Esophagus muscularis mucosa (tissue), 4 donors: ENCODE data around the gene CCR3. TPM values are rescaled to one million over a fixed set of nuclear protein-coding genes. Genes with fewer than 3 reads are reported as not detected.

Source experiments
- DNase-seq: peaks from one replicate; pipeline ENCODE4 v3.0.0-alpha.2; 2017; ENCODE audit errors: extremely low spot score
- H3K27ac ChIP-seq, 4 donors: fragments of 200-600 bp; sonication (generic); replicated peaks in 1 of 4; 1 replicate in 3 of 4; 2 replicates in 1 of 4; pipeline ENCODE4 v1.5.1; 2016 to 2019; ENCODE audit warnings: mild to moderate bottlenecking in 1 of 4
- H3K27me3 ChIP-seq, 4 donors: fragments of 200-600 bp; sonication (generic); one replicate each; pipeline versions ENCODE4 v1.5.1 to v1.6.0; 2016 to 2019
- H3K36me3 ChIP-seq, 4 donors: fragments of 200-600 bp; sonication (generic); one replicate each; pipeline ENCODE4 v1.5.1; 2016 to 2019
- H3K4me1 ChIP-seq, 4 donors: fragments of 200-600 bp; sonication (generic); one replicate each; pipeline ENCODE4 v1.5.1; 2016 to 2019
- H3K4me3 ChIP-seq, 4 donors: fragments of 200-600 bp; sonication (generic); 1 replicate in 2 of 4; 2 replicates in 2 of 4; pipeline ENCODE4 v1.5.1; 2016 to 2019; ENCODE audit warnings: mild to moderate bottlenecking in 4 of 4, moderate library complexity in 1 of 4
- H3K9me3 ChIP-seq, 4 donors: fragments of 200-600 bp; sonication (generic); 1 replicate in 3 of 4; 2 replicates in 1 of 4; pipeline ENCODE4 v1.5.1; 2016 to 2019
- EP300 ChIP-seq: sonication (generic); formaldehyde crosslinking; IDR thresholded peaks from one replicate; pipeline ENCODE4 v1.6.1; 2017; ENCODE audit warnings: antibody characterized with exemption
- POLR2A ChIP-seq: fragments of 450-650 bp; IDR thresholded peaks from one replicate; pipeline ENCODE4 v1.6.1; 2017; ENCODE audit warnings: antibody characterized with exemption, moderate library complexity, mild to moderate bottlenecking, low read depth
- POLR2AphosphoS5 ChIP-seq, 2 donors: sonication (generic); formaldehyde crosslinking; IDR thresholded peaks; one replicate each; pipeline ENCODE4 v1.6.1; 2017; ENCODE audit warnings: antibody characterized with exemption in 2 of 2
- WGBS: methylation state at CpG from one replicate; pipeline ENCODE4 v1.1.5; 2018; 5-methylcytosine and 5-hydroxymethylcytosine counted together
- intact Hi-C: fragments of 100-400 bp; cut with DNase I; formaldehyde crosslinking; loops from one replicate; pipeline ENCODE4 v1.15.1; 2023
- total RNA-seq, 4 donors: library from RNA; depleted of rRNA; stranded (reverse); fragments of >200 nt; gene quantifications; one replicate each; pipeline versions ENCODE4 v1.1.0 to v1.2.1, GENCODE V29; 2016
- TF ChIP-seq, protein P1 (sequence below), 3 experiments: fragments of 200-600 bp in 2 of 3; fragments of 450-650 bp in 1 of 3; sonication (generic) in 2 of 3; IDR thresholded peaks; one replicate each; pipeline ENCODE4 v1.5.1; 2017 to 2019; ENCODE audit warnings: antibody characterized with exemption in 3 of 3, mild to moderate bottlenecking in 2 of 3, moderate library complexity in 1 of 3

CCR3 gene
- total RNA-seq, 4 donors from 2014 or later, result not detected

DNA sequence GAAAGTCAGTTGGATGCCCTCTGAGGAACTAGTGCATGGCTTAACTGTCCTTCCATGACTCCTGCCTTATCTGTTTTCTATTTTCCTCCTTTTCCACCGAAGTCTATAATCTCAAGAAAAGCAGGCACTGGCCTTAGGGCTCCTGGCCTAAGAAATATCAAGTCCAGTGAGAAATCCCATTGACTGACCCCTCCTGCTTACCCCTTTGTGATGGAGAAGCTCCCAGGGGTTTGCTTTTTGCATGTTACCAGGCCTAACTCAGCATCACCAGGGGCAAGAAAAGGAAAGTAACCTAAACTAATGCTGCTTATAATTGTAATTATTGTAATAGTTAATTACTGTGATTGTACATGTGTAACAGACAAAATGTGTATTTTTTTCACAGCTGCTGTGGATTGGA lies 21.7 kb downstream of the CCR3 start:
- TF ChIP-seq POLR2AphosphoS5 (IDR thresholded peaks at IDR 0.05) (no peak), POLR2A (no peak), EP300 (no peak)
- TF ChIP-seq, protein P1, sequence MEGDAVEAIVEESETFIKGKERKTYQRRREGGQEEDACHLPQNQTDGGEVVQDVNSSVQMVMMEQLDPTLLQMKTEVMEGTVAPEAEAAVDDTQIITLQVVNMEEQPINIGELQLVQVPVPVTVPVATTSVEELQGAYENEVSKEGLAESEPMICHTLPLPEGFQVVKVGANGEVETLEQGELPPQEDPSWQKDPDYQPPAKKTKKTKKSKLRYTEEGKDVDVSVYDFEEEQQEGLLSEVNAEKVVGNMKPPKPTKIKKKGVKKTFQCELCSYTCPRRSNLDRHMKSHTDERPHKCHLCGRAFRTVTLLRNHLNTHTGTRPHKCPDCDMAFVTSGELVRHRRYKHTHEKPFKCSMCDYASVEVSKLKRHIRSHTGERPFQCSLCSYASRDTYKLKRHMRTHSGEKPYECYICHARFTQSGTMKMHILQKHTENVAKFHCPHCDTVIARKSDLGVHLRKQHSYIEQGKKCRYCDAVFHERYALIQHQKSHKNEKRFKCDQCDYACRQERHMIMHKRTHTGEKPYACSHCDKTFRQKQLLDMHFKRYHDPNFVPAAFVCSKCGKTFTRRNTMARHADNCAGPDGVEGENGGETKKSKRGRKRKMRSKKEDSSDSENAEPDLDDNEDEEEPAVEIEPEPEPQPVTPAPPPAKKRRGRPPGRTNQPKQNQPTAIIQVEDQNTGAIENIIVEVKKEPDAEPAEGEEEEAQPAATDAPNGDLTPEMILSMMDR (IDR thresholded peaks at IDR 0.05), result no peak
- no peaks in the 10 kb centered on the region for H3K36me3 ChIP-seq

DNA sequence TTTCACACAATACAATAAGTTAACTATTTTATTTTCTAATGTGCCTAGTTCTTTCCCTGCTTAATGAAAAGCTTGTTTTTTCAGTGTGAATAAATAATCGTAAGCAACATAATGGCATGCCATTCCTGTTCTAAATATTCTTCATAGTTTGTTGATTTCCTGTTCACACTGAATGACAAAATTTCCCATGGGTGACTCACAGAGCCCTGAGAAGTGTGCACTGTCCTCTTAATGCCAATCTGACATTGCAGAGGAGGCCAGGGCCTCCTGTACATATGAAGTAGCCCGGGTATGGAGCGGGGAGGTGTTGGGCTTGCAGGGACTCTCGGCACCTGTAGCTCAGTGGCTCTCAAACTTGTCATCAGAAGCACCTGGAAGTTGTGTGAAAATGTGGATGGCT lies 24.3 kb downstream of the CCR3 start:
- Histone ChIP-seq H3K9me3 (no peaks in the 10 kb centered on the region), H3K27me3 (no peaks in the 10 kb centered on the region), H3K36me3 (no peaks in the 10 kb centered on the region), H3K27ac (no peak overlapping the region), H3K4me1 (peaks cover 0 to 4% (median 3%) of the 10 kb centered on the region in 4 donors), H3K4me3 (no peak overlapping the region)
- 86% methylated on average over 4 of the region's 4 CpGs for WGBS
- peak; percentile 77 for DNase-seq
- intact Hi-C loops, result no loop called here
- no peak for TF ChIP-seq EP300
- TF ChIP-seq, protein P1 (IDR thresholded peaks at IDR 0.05), result no peak
- TF ChIP-seq POLR2AphosphoS5 (IDR thresholded peaks at IDR 0.05), result no peak
- no peak for TF ChIP-seq POLR2A

More for the DNA sequence above, 21.7 kb downstream of the CCR3 start:
- intact Hi-C loops, result no loop called here
- Histone ChIP-seq H3K27me3 (no peaks in the 10 kb centered on the region), H3K9me3 (no peaks in the 10 kb centered on the region), H3K27ac (no peak overlapping the region), H3K4me3 (no peak overlapping the region), H3K4me1 (no peaks in the 10 kb centered on the region)
- DNase-seq, result no peak
- 73% methylated on average over 1 of the region's 1 CpG for WGBS

DNA sequence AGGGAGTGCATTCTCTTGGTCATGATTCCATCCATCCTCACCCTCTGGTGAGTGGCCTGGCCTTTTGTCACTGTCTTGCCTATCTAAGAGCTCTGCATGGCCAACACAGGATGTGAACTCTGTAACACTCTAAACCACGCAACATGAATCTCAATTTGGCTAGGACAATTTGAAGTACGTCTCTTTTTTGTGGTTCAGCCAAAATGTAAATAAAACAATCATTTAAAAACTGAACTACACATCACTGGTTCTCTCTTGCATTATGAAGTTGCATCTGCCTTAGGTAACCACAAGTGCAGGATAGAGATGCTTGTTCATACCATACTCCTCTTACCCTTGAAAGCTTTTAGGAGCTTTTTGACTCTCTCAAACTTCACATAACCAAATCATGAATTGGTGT lies 27.3 kb downstream of the CCR3 start:
- H3K27ac ChIP-seq, result no peak overlapping the region
- H3K9me3 ChIP-seq, result no peaks in the 10 kb centered on the region
- H3K4me1 ChIP-seq, result peaks cover 0 to 16% (median 12%) of the 10 kb centered on the region in 4 donors
- DNase-seq, result peak; percentile 1
- no peak overlapping the region for H3K4me3 ChIP-seq
- TF ChIP-seq POLR2A, result no peak
- TF ChIP-seq, protein P1 (IDR thresholded peaks at IDR 0.05), result no peak
- no peak for TF ChIP-seq POLR2AphosphoS5 (IDR thresholded peaks at IDR 0.05)
- TF ChIP-seq EP300, result no peak
- intact Hi-C loops, result no loop called here
- WGBS, result 78% methylated on average over 2 of the region's 2 CpGs
- no peaks in the 10 kb centered on the region for H3K36me3 ChIP-seq
- H3K27me3 ChIP-seq, result no peaks in the 10 kb centered on the region

DNA sequence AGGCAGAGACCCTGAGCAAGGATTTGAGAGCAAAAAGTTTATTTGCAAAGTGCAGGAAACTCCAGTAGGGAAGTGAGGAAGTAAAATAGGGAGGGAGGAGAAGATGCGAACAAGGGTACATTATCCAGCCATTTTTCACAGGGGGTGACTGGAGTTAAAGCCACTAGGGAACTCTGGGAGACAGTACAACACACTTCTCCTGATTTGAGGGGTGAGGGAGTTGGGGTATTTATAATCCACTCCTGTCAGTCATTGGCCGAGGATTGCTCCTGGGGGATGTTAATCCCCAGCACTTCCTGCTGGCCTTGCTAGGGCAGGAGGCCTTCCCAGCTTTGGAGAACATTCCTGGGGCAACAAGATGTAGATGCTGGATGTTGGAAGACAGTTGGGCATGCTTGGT lies 28.2 kb downstream of the CCR3 start:
- intact Hi-C loops, result no loop called here
- Histone ChIP-seq H3K4me1 (peaks cover 0 to 16% (median 12%) of the 10 kb centered on the region in 4 donors), H3K27ac (no peak overlapping the region), H3K9me3 (no peaks in the 10 kb centered on the region), H3K4me3 (no peak overlapping the region), H3K27me3 (no peaks in the 10 kb centered on the region), H3K36me3 (no peaks in the 10 kb centered on the region)
- TF ChIP-seq POLR2AphosphoS5 (IDR thresholded peaks at IDR 0.05) (no peak), EP300 (no peak), POLR2A (no peak)
- TF ChIP-seq, protein P1 (IDR thresholded peaks at IDR 0.05), result no peak
- peak; percentile 74 for DNase-seq
- 75% methylated on average over 2 of the region's 2 CpGs for WGBS

DNA sequence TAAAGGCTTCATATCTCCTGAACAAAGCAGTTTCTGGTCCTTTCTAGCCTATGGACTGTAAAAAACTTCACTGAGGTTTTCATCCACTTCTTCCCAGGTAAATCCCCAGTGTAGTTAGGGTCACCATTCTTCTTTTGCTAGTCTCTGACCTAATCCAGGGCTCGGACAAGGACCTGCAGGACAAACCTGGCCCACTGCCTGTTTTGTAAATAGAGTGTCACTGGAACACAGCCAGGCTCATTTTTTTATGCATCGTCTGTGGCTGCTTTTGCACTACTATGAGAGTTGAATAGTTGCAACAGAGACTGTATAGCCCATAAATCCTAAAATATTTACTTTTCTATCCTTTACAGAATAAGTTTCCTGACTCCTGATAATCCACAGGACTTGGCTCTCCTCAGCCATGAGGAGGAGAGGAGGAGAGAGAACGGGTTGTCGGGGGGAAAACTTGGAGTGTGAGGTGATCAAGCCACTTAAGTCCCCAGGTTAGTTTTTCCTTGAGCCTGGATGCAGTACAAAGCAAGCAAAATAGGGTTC lies 29.0 kb downstream of the CCR3 start:
- H3K4me1 ChIP-seq, result peaks cover 0 to 16% (median 12%) of the 10 kb centered on the region in 4 donors
- DNase-seq, result peak; percentile 8
- H3K27ac ChIP-seq, result no peak overlapping the region
- H3K4me3 ChIP-seq, result no peak overlapping the region
- H3K36me3 ChIP-seq, result no peaks in the 10 kb centered on the region
- no peak for TF ChIP-seq POLR2AphosphoS5 (IDR thresholded peaks at IDR 0.05)
- TF ChIP-seq, protein P1 (IDR thresholded peaks at IDR 0.05), result no peak
- TF ChIP-seq EP300, result no peak
- no peak for TF ChIP-seq POLR2A
- H3K9me3 ChIP-seq, result no peaks in the 10 kb centered on the region
- no peaks in the 10 kb centered on the region for H3K27me3 ChIP-seq
- intact Hi-C loops, result no loop called here
- WGBS, result 27% methylated on average over 4 of the region's 4 CpGs
